Measurements from ENCODE around the gene MBLAC1.
A peak's percentile ranks its signal among the peaks of the same experiment; 100 is the strongest.

Gene MBLAC1, protein sequence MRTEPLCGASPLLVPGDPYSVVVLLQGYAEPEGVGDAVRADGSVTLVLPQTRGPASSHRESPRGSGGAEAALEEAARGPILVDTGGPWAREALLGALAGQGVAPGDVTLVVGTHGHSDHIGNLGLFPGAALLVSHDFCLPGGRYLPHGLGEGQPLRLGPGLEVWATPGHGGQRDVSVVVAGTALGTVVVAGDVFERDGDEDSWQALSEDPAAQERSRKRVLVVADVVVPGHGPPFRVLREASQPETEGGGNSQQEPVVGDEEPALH

DNA sequence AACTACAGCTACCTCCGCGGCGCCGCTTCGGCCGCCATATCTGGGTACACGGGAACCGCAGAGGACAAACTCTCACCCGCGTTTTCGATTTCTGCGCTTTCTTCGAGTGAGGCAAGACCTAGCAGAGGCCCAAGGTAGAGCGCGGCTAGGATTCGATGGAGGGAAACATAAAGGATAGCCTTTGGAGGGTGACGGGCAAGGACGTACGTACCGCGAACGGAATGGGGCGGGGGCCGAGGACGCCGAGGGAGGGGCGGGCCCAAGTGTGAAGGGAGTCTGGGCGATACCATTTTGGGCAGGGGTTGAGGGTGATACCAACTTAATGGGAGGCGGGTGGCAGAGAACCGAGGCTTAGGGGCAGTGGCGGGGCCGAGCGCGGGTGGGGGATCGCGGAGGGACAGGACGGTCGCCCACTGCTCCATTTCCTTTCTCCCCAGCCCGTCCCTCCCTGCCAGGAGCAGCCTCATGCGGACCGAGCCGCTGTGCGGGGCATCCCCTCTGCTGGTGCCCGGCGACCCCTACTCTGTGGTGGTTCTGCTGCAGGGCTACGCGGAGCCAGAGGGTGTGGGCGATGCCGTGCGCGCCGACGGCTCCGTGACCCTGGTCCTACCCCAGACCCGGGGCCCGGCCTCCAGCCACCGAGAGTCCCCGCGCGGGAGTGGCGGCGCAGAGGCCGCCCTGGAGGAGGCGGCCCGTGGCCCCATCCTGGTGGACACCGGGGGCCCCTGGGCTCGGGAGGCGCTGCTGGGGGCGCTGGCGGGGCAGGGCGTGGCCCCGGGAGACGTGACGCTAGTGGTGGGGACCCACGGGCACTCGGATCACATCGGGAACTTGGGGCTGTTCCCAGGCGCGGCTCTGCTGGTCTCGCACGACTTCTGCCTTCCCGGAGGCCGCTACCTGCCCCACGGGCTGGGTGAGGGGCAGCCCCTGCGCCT is at the start of gene MBLAC1:
TSS of gene MBLAC1 (plus strand) at position 37 of the 935 bp plus-strand sequence. CDS start at position 466, 429 bp downstream.
- H3K36me3 ChIP-seq (ENCODE audit: insufficient read depth, low read length) = no peaks in the 10 kb centered on the region
- H3K27ac ChIP-seq (ENCODE audit: low read depth, low read length) = peak within 1 kb of the TSS; percentile 92
- peak within 1 kb of the TSS; percentile 85 for H3K4me3 ChIP-seq (ENCODE audit: low read depth, low read length)
- no peaks in the 10 kb centered on the region for H3K27me3 ChIP-seq (ENCODE audit: insufficient read depth, low read length)
- H3K4me1 ChIP-seq (ENCODE audit: control insufficient read depth, insufficient read depth, low read length, unreplicated experiment) = peaks cover 12% of the 10 kb centered on the region
- peaks cover 5% of the 10 kb centered on the region for H3K79me2 ChIP-seq (ENCODE audit: control insufficient read depth, insufficient read depth, low read length, unreplicated experiment)
- H2AFZ ChIP-seq (ENCODE audit: low read length, unreplicated experiment) = peak within 1 kb of the TSS; percentile 83

DNA sequence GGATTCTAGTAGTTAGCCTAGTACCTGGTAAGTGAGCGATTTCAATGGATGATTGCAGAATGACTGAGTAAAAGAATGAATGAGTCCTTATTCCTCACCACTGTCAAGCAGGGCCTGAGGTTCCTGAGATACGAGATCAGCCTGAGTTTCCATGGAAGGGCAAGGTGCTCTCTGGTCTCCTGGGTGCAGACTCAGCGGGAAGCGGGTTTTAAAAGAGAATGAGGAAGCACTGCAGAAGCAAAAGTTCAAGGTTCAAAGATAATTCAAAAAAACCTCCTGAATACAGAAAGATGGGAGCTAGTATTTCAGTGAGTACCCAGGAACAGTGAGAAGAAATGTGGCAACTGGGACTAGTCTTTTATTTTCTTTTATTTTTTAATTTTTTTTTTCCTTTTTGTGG is 49.6 kb upstream of the MBLAC1 start:
- H3K79me2 ChIP-seq (ENCODE audit: control insufficient read depth, insufficient read depth, low read length, unreplicated experiment) = peaks cover 47% of the 10 kb centered on the region

DNA sequence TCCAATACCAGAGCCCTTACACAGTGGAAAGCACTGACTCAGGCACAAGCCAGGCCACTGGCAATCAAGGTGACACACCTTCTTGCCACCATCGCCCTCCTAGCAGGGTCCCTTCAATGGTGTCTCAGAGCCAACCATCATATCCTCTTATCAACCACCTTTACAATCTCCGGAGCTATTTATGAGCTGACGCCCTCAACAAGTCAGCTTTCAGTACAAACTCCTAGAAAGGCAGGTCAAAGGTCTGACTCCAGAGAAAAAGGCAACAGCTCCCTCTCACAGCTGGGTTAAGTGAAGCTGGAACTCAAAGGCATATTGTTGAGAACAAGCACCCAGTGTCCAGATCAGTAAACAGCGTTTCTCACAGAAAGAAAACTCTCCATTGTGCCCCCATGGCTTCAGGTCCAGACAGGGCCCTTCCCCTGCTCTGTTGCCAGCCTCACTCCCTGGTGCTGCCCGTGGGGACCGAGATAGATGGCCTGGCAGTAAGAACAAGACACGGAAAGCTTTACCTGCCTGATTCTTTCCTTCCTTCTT is 47.7 kb upstream of the MBLAC1 start:
- Histone ChIP-seq H2AFZ (ENCODE audit: low read length, unreplicated experiment) (no peak overlapping the region), H3K27me3 (ENCODE audit: insufficient read depth, low read length) (no peaks in the 10 kb centered on the region), H3K4me3 (ENCODE audit: low read depth, low read length) (no peak overlapping the region), H3K4me1 (ENCODE audit: control insufficient read depth, insufficient read depth, low read length, unreplicated experiment) (peaks cover 4% of the 10 kb centered on the region), H3K79me2 (ENCODE audit: control insufficient read depth, insufficient read depth, low read length, unreplicated experiment) (peaks cover 47% of the 10 kb centered on the region), H3K36me3 (ENCODE audit: insufficient read depth, low read length) (peaks cover 38% of the 10 kb centered on the region), H3K27ac (ENCODE audit: low read depth, low read length) (no peak overlapping the region)

More for the DNA sequence above, 49.6 kb upstream of the MBLAC1 start:
- no peak overlapping the region for H3K4me3 ChIP-seq (ENCODE audit: low read depth, low read length)
- H2AFZ ChIP-seq (ENCODE audit: low read length, unreplicated experiment) = no peak overlapping the region
- peaks cover 4% of the 10 kb centered on the region for H3K4me1 ChIP-seq (ENCODE audit: control insufficient read depth, insufficient read depth, low read length, unreplicated experiment)
- peaks cover 57% of the 10 kb centered on the region for H3K36me3 ChIP-seq (ENCODE audit: insufficient read depth, low read length)
- no peaks in the 10 kb centered on the region for H3K27me3 ChIP-seq (ENCODE audit: insufficient read depth, low read length)
- no peak overlapping the region for H3K27ac ChIP-seq (ENCODE audit: low read depth, low read length)

DNA sequence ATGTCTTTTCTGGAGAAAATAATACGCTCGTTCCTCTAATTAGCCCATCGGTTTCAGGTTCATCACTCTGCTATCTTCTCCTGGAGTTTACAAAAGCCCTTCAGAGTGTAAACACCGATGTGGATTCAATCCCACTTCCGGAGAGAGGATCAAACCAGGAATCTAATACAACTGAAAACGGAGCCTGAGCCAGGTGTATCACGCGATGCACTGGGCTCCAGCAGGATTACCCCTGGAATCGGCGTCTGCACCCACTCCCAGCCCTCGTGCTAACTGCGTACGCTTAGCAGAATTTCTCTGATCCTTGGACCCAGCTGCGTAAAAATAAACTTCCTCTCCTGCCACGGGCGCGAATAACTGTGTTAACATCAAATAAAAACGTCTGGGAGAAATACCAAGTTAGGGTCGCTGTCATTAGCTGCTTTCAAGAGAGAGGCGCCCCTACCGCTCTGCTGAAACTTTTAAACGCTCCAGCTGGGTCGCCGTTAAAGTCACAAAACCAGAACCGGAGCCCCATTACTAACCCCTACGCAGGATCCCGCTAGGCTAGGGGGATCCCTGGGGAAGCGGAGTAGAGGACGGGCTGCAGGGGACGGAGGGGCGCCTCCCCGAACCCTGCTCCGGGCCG is 45.7 kb upstream of the MBLAC1 start:
- Histone ChIP-seq H3K27ac (ENCODE audit: low read depth, low read length) (peak overlapping the region; percentile 13; the same call in 1 of the 2 replicates), H3K4me1 (ENCODE audit: control insufficient read depth, insufficient read depth, low read length, unreplicated experiment) (peaks cover 4% of the 10 kb centered on the region), H2AFZ (ENCODE audit: low read length, unreplicated experiment) (peak overlapping the region; percentile 39), H3K27me3 (ENCODE audit: insufficient read depth, low read length) (no peaks in the 10 kb centered on the region), H3K36me3 (ENCODE audit: insufficient read depth, low read length) (peaks cover 19% of the 10 kb centered on the region), H3K79me2 (ENCODE audit: control insufficient read depth, insufficient read depth, low read length, unreplicated experiment) (peaks cover 47% of the 10 kb centered on the region), H3K4me3 (ENCODE audit: low read depth, low read length) (peak overlapping the region; percentile 96)

DNA sequence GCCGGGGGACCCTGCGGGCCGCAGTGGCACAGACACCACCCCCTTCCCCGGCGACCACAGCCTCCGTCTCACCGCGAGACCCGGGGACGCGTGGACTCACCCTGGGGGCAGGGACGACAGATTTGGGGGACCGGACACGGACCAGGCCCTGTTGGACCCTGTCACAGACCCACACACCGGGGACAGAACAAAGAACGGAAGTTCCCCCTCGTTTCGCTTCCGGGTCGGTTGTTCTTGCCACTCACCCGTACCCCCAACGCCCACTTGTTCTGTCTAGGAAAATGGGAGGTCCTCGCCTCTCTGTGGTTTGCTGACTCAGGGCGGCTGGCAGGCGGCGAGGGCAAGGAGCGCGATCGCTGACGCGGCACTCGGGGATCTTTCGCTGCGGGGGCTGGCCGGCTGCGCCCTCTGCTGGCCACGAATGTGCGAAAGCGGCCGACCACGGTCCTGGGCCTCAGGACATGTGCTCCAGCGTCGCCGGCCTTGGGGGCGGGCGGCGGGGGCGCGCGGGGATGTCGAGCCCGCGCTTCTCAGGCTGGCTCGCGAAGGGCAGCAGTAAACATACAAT is 45.1 kb upstream of the MBLAC1 start, which contains the start of gene ZNF3:
TSS of gene ZNF3 (minus strand) at position 189 of the 568 bp plus-strand sequence. CDS start 4,366 bp downstream, outside the sequence.
- H3K27ac ChIP-seq (ENCODE audit: low read depth, low read length) = peak within 1 kb of the TSS; percentile 18; the same call in 1 of the 2 replicates
- peak within 1 kb of the TSS; percentile 39 for H2AFZ ChIP-seq (ENCODE audit: low read length, unreplicated experiment)
- H3K4me1 ChIP-seq (ENCODE audit: control insufficient read depth, insufficient read depth, low read length, unreplicated experiment) = peaks cover 6% of the 10 kb centered on the region
- peaks cover 45% of the 10 kb centered on the region for H3K79me2 ChIP-seq (ENCODE audit: control insufficient read depth, insufficient read depth, low read length, unreplicated experiment)
- H3K36me3 ChIP-seq (ENCODE audit: insufficient read depth, low read length) = peaks cover 14% of the 10 kb centered on the region
- H3K27me3 ChIP-seq (ENCODE audit: insufficient read depth, low read length) = no peaks in the 10 kb centered on the region
- peak within 1 kb of the TSS; percentile 96 for H3K4me3 ChIP-seq (ENCODE audit: low read depth, low read length)

DNA sequence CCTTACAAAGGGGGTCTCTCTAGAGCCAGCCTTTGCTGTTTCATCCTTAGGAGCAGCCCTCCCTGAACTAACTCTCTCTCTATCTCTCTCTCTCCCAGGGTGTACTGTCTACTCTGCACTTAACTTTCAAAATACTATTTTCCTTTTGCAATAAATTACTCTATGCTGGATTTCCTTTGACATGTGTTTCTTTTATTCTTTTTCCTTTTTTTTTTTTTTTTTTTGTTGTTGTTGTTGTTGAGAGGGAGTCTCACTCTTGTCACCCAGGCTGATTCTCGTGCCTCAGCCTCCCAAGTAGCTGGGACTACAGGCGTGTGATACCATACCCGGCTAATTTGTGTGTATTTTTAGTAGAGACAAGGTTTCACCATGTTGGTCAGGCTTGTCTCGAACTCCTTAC is 43.8 kb upstream of the MBLAC1 start:
- peaks cover 37% of the 10 kb centered on the region for H3K79me2 ChIP-seq (ENCODE audit: control insufficient read depth, insufficient read depth, low read length, unreplicated experiment)
- peaks cover 6% of the 10 kb centered on the region; the same call in 1 of the 2 replicates for H3K36me3 ChIP-seq (ENCODE audit: insufficient read depth, low read length)
- no peak overlapping the region for H2AFZ ChIP-seq (ENCODE audit: low read length, unreplicated experiment)
- no peak overlapping the region for H3K4me3 ChIP-seq (ENCODE audit: low read depth, low read length)
- peaks cover 20% of the 10 kb centered on the region for H3K4me1 ChIP-seq (ENCODE audit: control insufficient read depth, insufficient read depth, low read length, unreplicated experiment)
- no peaks in the 10 kb centered on the region for H3K27me3 ChIP-seq (ENCODE audit: insufficient read depth, low read length)
- no peak overlapping the region for H3K27ac ChIP-seq (ENCODE audit: low read depth, low read length)

DNA sequence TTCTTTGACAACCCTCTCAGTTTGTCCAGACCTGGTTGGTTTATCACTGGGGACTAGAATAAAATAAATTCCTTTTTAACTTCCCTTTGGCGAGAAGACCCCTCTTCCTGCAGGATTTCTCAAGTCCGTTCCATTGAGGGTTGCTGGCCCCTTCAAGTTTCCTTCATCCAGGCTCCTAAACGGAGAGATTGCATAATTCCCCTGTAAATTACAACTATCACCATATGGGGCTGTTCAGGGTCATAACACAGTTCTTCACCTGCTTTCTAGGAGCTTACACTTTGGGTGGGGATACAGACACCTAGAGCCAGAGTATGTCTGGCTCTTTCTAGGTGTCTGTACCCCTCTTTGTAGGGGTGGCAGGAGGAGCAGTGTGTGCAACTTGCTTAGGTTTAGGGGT is 41.3 kb upstream of the MBLAC1 start:
- Histone ChIP-seq H3K36me3 (ENCODE audit: insufficient read depth, low read length) (peaks cover 2% of the 10 kb centered on the region; the same call in 1 of the 2 replicates), H3K4me3 (ENCODE audit: low read depth, low read length) (no peak overlapping the region), H3K27me3 (ENCODE audit: insufficient read depth, low read length) (no peaks in the 10 kb centered on the region), H3K27ac (ENCODE audit: low read depth, low read length) (no peak overlapping the region), H2AFZ (ENCODE audit: low read length, unreplicated experiment) (no peak overlapping the region), H3K4me1 (ENCODE audit: control insufficient read depth, insufficient read depth, low read length, unreplicated experiment) (peaks cover 28% of the 10 kb centered on the region), H3K79me2 (ENCODE audit: control insufficient read depth, insufficient read depth, low read length, unreplicated experiment) (peaks cover 18% of the 10 kb centered on the region)

DNA sequence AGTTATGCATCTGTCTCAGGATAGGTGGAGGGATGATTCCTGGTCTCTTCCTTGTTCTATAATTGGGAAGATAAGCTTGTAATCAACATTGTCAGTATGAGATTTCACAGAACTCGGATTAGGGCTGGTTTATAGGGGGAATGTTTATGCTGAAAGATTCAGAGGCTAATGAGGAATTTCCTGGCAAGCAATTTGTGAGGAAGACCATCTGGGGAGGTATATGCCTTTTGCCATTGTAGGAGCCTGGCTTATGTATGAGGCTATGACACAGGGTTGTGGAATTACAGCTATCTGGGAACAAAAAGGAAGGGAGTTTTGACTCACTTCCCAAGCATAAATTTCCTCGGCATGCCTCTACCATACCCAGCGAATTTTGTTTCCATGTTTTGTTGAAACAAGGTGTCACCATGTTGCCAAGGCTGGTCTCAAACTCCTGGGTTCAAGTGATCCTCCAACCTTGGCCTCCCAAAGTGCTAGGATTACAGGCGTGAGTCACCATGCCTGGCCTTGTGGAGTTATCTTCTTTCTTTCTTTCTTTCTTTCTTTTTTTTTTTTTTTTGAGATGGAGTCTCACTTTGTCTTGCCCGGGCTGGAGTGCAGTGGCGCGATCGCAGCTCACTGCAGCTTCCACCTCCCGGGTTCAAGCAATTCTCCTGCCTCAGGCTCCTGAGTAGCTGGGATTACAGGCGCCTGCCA is 39.6 kb upstream of the MBLAC1 start:
- Histone ChIP-seq H3K36me3 (ENCODE audit: insufficient read depth, low read length) (peaks cover 17% of the 10 kb centered on the region; the same call in 1 of the 2 replicates), H3K27me3 (ENCODE audit: insufficient read depth, low read length) (no peaks in the 10 kb centered on the region), H3K79me2 (ENCODE audit: control insufficient read depth, insufficient read depth, low read length, unreplicated experiment) (peaks cover 19% of the 10 kb centered on the region), H3K4me3 (ENCODE audit: low read depth, low read length) (peak overlapping the region; percentile 31; the same call in 1 of the 2 replicates), H3K27ac (ENCODE audit: low read depth, low read length) (peak overlapping the region; percentile 95), H2AFZ (ENCODE audit: low read length, unreplicated experiment) (peak overlapping the region; percentile 14), H3K4me1 (ENCODE audit: control insufficient read depth, insufficient read depth, low read length, unreplicated experiment) (peaks cover 32% of the 10 kb centered on the region)

DNA sequence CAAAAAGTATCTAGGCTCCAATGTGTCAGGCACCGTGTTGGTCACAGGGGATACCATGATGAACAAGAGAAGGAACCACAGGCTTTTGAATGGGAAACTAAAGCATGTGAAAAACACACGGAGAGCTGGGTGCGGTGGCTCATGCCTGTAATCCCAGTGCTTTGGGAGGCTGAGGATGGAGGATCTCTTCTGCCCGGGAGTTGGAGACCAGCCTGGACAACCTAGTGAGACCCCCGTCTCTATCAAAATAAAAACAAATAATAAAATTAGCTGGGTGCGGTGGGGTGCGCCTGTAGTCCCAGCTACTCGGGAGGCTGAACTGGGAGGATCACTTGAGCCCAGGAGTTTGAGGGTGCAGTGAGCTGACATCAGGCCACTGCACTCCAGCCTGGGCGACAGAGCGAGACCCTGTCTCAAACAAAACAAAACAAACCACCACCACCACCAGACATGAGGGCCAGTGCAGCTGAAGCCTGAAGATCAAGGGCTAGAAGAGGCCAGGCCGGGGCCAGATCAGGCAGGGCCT is 38.6 kb upstream of the MBLAC1 start:
- H3K4me1 ChIP-seq (ENCODE audit: control insufficient read depth, insufficient read depth, low read length, unreplicated experiment) = peaks cover 32% of the 10 kb centered on the region
- peak overlapping the region; percentile 82 for H3K4me3 ChIP-seq (ENCODE audit: low read depth, low read length)
- peaks cover 24% of the 10 kb centered on the region; the same call in 1 of the 2 replicates for H3K36me3 ChIP-seq (ENCODE audit: insufficient read depth, low read length)
- no peaks in the 10 kb centered on the region for H3K27me3 ChIP-seq (ENCODE audit: insufficient read depth, low read length)
- H3K79me2 ChIP-seq (ENCODE audit: control insufficient read depth, insufficient read depth, low read length, unreplicated experiment) = peaks cover 22% of the 10 kb centered on the region
- H2AFZ ChIP-seq (ENCODE audit: low read length, unreplicated experiment) = peak overlapping the region; percentile 26
- H3K27ac ChIP-seq (ENCODE audit: low read depth, low read length) = peak overlapping the region; percentile 95
